Erythroblast (primary cell): ENCODE data around the gene NOS3.

Experiments
- GATA1 ChIP-seq: IDR thresholded peaks from 2 replicates; pipeline ENCODE4 v1.6.1; 2011; ENCODE audit warnings: low read depth, mild to moderate bottlenecking, control low read depth, low read length, moderate library complexity
- POLR2A ChIP-seq: IDR thresholded peaks from 2 replicates; pipeline ENCODE4 v1.6.1; 2011; ENCODE audit warnings: mild to moderate bottlenecking, low read length

- TF ChIP-seq POLR2A (no peak), GATA1 (no peak)
These were observed 42.8 kb upstream of the NOS3 start for GRCh38 chr7:150947761-150948651.
